ENCODE results near the gene PIK3R2.
A peak's percentile ranks its signal among the peaks of the same experiment; 100 is the strongest.

Gene PIK3R2

GRCh38 chr19:18118420-18119012, 34.4 kb upstream of the PIK3R2 start:
- peak overlapping the region; percentile 34 for H3K27ac ChIP-seq
- no peaks in the 10 kb centered on the region for H3K36me3 ChIP-seq (ENCODE audit: control insufficient read depth, insufficient read depth, low read length)
- peak overlapping the region; percentile 53 for H3K4me3 ChIP-seq (ENCODE audit: low read depth, low read length)
- peak overlapping the region; percentile 83 for H2AFZ ChIP-seq
- TF ChIP-seq CTCF (IDR thresholded peaks at IDR 0.05) = no peak
- H3K27me3 ChIP-seq (ENCODE audit: control insufficient read depth, insufficient read depth, low read length) = no peaks in the 10 kb centered on the region
- H3K4me1 ChIP-seq = peaks cover 4% of the 10 kb centered on the region
- no peak overlapping the region for H3K9ac ChIP-seq
- no peaks in the 10 kb centered on the region for H3K9me3 ChIP-seq (ENCODE audit: control insufficient read depth, low read length)
- H3K79me2 ChIP-seq = no peaks in the 10 kb centered on the region
- H3K4me2 ChIP-seq (ENCODE audit: low read length) = peak overlapping the region; percentile 67

GRCh38 chr19:18119013-18119716, 33.8 kb upstream of the PIK3R2 start:
- Histone ChIP-seq H3K36me3 (ENCODE audit: control insufficient read depth, insufficient read depth, low read length) (no peaks in the 10 kb centered on the region), H3K27ac (no peak overlapping the region), H3K4me1 (peaks cover 4% of the 10 kb centered on the region), H3K4me2 (ENCODE audit: low read length) (peak overlapping the region; percentile 2), H3K4me3 (ENCODE audit: low read depth, low read length) (no peak overlapping the region), H3K9me3 (ENCODE audit: control insufficient read depth, low read length) (no peaks in the 10 kb centered on the region), H3K27me3 (ENCODE audit: control insufficient read depth, insufficient read depth, low read length) (no peaks in the 10 kb centered on the region), H2AFZ (no peak overlapping the region), H3K9ac (no peak overlapping the region), H3K79me2 (no peaks in the 10 kb centered on the region)
- no peak for TF ChIP-seq CTCF (IDR thresholded peaks at IDR 0.05)

GRCh38 chr19:18119717-18120105, 33.3 kb upstream of the PIK3R2 start:
- no peak overlapping the region for H3K9ac ChIP-seq
- H3K79me2 ChIP-seq = no peaks in the 10 kb centered on the region
- no peak for TF ChIP-seq CTCF (IDR thresholded peaks at IDR 0.05)
- no peak overlapping the region for H3K4me3 ChIP-seq (ENCODE audit: low read depth, low read length)
- H3K27me3 ChIP-seq (ENCODE audit: control insufficient read depth, insufficient read depth, low read length) = no peaks in the 10 kb centered on the region
- peaks cover 4% of the 10 kb centered on the region for H3K4me1 ChIP-seq
- H3K9me3 ChIP-seq (ENCODE audit: control insufficient read depth, low read length) = no peaks in the 10 kb centered on the region
- no peak overlapping the region for H2AFZ ChIP-seq
- no peak overlapping the region for H3K4me2 ChIP-seq (ENCODE audit: low read length)
- no peaks in the 10 kb centered on the region for H3K36me3 ChIP-seq (ENCODE audit: control insufficient read depth, insufficient read depth, low read length)
- H3K27ac ChIP-seq = no peak overlapping the region

- Histone ChIP-seq H3K9ac (no peak overlapping the region), H2AFZ (no peak overlapping the region), H3K27ac (no peak overlapping the region), H3K36me3 (ENCODE audit: control insufficient read depth, insufficient read depth, low read length) (no peaks in the 10 kb centered on the region), H3K4me3 (ENCODE audit: low read depth, low read length) (no peak overlapping the region), H3K9me3 (ENCODE audit: control insufficient read depth, low read length) (no peaks in the 10 kb centered on the region), H3K4me2 (ENCODE audit: low read length) (no peak overlapping the region), H3K79me2 (no peaks in the 10 kb centered on the region), H3K27me3 (ENCODE audit: control insufficient read depth, insufficient read depth, low read length) (no peaks in the 10 kb centered on the region), H3K4me1 (peaks cover 4% of the 10 kb centered on the region)
- no peak for TF ChIP-seq CTCF (IDR thresholded peaks at IDR 0.05)
These were observed 32.8 kb upstream of the PIK3R2 start for GRCh38 chr19:18120127-18120526.

GRCh38 chr19:18121166-18121565, 31.8 kb upstream of the PIK3R2 start:
- Histone ChIP-seq H3K27ac (no peak overlapping the region), H3K4me2 (ENCODE audit: low read length) (no peak overlapping the region)

More at GRCh38 chr19:18121166-18121565, 31.8 kb upstream of the PIK3R2 start:
- TF ChIP-seq CTCF (IDR thresholded peaks at IDR 0.05) = no peak
- no peaks in the 10 kb centered on the region for H3K36me3 ChIP-seq (ENCODE audit: control insufficient read depth, insufficient read depth, low read length)
- peaks cover 4% of the 10 kb centered on the region for H3K4me1 ChIP-seq
- H3K79me2 ChIP-seq = no peaks in the 10 kb centered on the region
- no peak overlapping the region for H3K4me3 ChIP-seq (ENCODE audit: low read depth, low read length)
- no peaks in the 10 kb centered on the region for H3K9me3 ChIP-seq (ENCODE audit: control insufficient read depth, low read length)
- H3K9ac ChIP-seq = no peak overlapping the region
- no peaks in the 10 kb centered on the region for H3K27me3 ChIP-seq (ENCODE audit: control insufficient read depth, insufficient read depth, low read length)
- no peak overlapping the region for H2AFZ ChIP-seq

All from parathyroid adenoma (tissue), 2 donors.